Central memory CD8-positive, alpha-beta T cell (primary cell): ENCODE results near the gene OVCH1.

Experiments used
- ATAC-seq: fragments of 150-1000 bp; cut with Tn5 transposase; replicated peaks from 2 replicates; pipeline ENCODE4 v1.10.0; 2022; ENCODE audit warnings: mild to moderate bottlenecking, moderate FRiP score, moderate number of reproducible peaks; ENCODE audit not compliant: poor library complexity, severe bottlenecking; ENCODE audit errors: extremely low read depth
- DNase-seq, 2 donors: peaks; one replicate each; pipeline ENCODE4 v3.0.0; 2021; ENCODE audit warnings: low spot score in 2 of 2
- H3K27ac Mint-ChIP-seq: one replicate; pipeline ENCODE4 v1.8.0; 2022; ENCODE audit warnings: low read depth, mild to moderate bottlenecking, moderate library complexity, mixed read lengths
- H3K27me3 Mint-ChIP-seq: one replicate; pipeline ENCODE4 v1.8.0; 2022; ENCODE audit warnings: mixed read lengths
- H3K36me3 Mint-ChIP-seq: one replicate; pipeline ENCODE4 v1.8.0; 2022; ENCODE audit warnings: mild to moderate bottlenecking, moderate library complexity, mixed read lengths; ENCODE audit not compliant: insufficient read depth
- H3K4me1 Mint-ChIP-seq: one replicate; pipeline ENCODE4 v1.8.0; 2022; ENCODE audit warnings: mixed read lengths
- H3K4me3 Mint-ChIP-seq: one replicate; pipeline ENCODE4 v1.8.0; 2022; ENCODE audit warnings: mild to moderate bottlenecking, moderate library complexity, mixed read lengths
- H3K9me3 Mint-ChIP-seq: one replicate; pipeline ENCODE4 v1.8.0; 2022; ENCODE audit warnings: mixed read lengths

Gene OVCH1

GRCh38 chr12:29519585-29520182 is 22.2 kb upstream of the OVCH1 start:
- ATAC-seq (no peak), DNase-seq (no peak)
- Mint-ChIP-seq H3K27ac (no peak overlapping the region), H3K4me1 (no peaks in the 10 kb centered on the region), H3K4me3 (no peak overlapping the region), H3K36me3 (no peaks in the 10 kb centered on the region), H3K9me3 (no peaks in the 10 kb centered on the region), H3K27me3 (peaks cover 15% of the 10 kb centered on the region)

- no peak overlapping the region for H3K4me3 Mint-ChIP-seq
- no peak for ATAC-seq
- no peaks in the 10 kb centered on the region for H3K36me3 Mint-ChIP-seq
- no peak for DNase-seq
- H3K27ac Mint-ChIP-seq = no peak overlapping the region
- no peaks in the 10 kb centered on the region for H3K9me3 Mint-ChIP-seq
- H3K27me3 Mint-ChIP-seq = peaks cover 25% of the 10 kb centered on the region
- no peaks in the 10 kb centered on the region for H3K4me1 Mint-ChIP-seq
Measured at GRCh38 chr12:29518407-29518806, 20.9 kb upstream of the OVCH1 start.

- Mint-ChIP-seq H3K27me3 (peaks cover 26% of the 10 kb centered on the region), H3K4me1 (no peaks in the 10 kb centered on the region)
Measured at GRCh38 chr12:29517264-29517663, 19.8 kb upstream of the OVCH1 start.

GRCh38 chr12:29516431-29516875 is 19.0 kb upstream of the OVCH1 start:
- H3K27ac Mint-ChIP-seq = no peak overlapping the region
- no peaks in the 10 kb centered on the region for H3K36me3 Mint-ChIP-seq
- no peak for DNase-seq
- ATAC-seq = no peak
- H3K4me3 Mint-ChIP-seq = no peak overlapping the region
- no peaks in the 10 kb centered on the region for H3K9me3 Mint-ChIP-seq
- no peaks in the 10 kb centered on the region for H3K4me1 Mint-ChIP-seq
- H3K27me3 Mint-ChIP-seq = peaks cover 26% of the 10 kb centered on the region

More at GRCh38 chr12:29517264-29517663, 19.8 kb upstream of the OVCH1 start:
- no peak for ATAC-seq
- no peak for DNase-seq
- no peak overlapping the region for H3K27ac Mint-ChIP-seq
- H3K36me3 Mint-ChIP-seq = no peaks in the 10 kb centered on the region
- no peak overlapping the region for H3K4me3 Mint-ChIP-seq
- H3K9me3 Mint-ChIP-seq = no peaks in the 10 kb centered on the region

DNA sequence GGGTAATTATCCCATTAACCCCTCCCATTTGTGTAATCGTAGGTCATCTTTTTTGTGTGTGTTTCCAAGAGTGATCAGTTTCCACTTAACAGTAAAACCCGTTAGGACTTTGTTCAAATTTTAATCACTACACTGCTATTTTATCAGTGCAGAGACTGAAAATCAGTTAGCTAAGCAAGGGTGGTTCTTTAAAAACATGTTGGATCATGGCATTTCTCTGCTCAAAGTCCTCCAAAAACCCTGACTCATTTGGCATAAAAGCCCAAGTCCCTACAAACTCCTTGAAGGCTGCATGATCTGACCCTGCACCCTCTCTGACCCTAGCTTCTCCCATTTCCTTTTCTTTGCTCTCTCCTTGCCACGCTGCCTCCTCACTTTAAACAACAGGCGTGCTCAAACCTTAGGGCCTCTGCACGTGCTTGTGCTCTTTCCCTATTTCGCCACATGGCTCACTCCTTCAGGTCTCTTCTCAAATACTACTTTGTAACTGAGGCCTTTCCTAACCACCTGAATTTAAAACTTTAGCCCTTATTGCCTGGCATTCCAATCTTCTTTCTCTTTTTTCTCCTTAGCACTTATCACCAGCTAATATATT is 13.2 kb upstream of the OVCH1 start:
- no peak for ATAC-seq
- H3K4me1 Mint-ChIP-seq = no peaks in the 10 kb centered on the region
- H3K4me3 Mint-ChIP-seq = no peak overlapping the region
- no peaks in the 10 kb centered on the region for H3K9me3 Mint-ChIP-seq
- H3K36me3 Mint-ChIP-seq = no peaks in the 10 kb centered on the region
- H3K27ac Mint-ChIP-seq = no peak overlapping the region
- DNase-seq = no peak
- peaks cover 62% of the 10 kb centered on the region for H3K27me3 Mint-ChIP-seq

DNA sequence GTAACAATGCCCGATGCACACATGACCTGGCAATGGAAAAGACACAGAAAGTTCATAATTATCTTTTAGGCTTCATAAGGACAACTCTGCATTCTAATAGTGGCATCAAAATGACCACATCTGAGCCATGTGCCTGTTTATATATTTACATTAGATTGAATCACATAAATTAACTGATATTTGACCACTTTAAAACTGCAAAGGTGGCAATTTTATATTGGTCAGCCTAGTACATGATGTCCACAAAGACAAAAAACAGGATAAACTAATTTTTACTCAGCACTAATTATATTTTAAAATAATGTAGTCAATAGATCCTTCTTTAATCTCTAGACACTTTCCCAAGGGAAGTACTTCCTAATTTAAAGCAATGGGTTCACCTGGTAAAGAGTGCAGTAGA is 12.0 kb upstream of the OVCH1 start:
- no peaks in the 10 kb centered on the region for H3K9me3 Mint-ChIP-seq

GRCh38 chr12:29508949-29509348 is 11.5 kb upstream of the OVCH1 start:
- no peak for DNase-seq
- no peaks in the 10 kb centered on the region for H3K9me3 Mint-ChIP-seq
- peaks cover 44% of the 10 kb centered on the region for H3K27me3 Mint-ChIP-seq
- ATAC-seq = no peak
- no peak overlapping the region for H3K27ac Mint-ChIP-seq
- H3K4me3 Mint-ChIP-seq = no peak overlapping the region
- no peaks in the 10 kb centered on the region for H3K36me3 Mint-ChIP-seq
- H3K4me1 Mint-ChIP-seq = no peaks in the 10 kb centered on the region

More for the DNA sequence above, 12.0 kb upstream of the OVCH1 start:
- Mint-ChIP-seq H3K4me3 (no peak overlapping the region), H3K36me3 (no peaks in the 10 kb centered on the region), H3K27me3 (peaks cover 50% of the 10 kb centered on the region), H3K27ac (no peak overlapping the region), H3K4me1 (no peaks in the 10 kb centered on the region)
- ATAC-seq (no peak), DNase-seq (no peak)

DNA sequence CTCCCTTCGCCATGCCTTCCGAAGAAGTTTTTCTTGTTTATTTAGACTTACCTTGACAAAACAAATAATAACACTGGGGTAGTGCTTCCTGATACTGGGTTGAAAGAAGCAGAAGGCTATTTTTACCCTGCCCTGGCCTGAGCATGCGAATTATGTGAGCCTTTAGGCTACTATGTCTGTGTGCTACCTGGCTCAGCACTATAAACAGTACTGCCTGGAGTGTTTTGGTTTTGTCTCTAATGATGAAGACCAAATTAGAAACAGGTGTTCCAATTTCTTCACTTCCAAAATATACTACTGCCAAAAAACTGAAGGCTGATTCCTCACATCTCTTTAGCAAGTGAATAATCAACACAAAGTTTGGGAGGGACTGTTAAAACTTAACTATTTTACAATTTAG is 7.6 kb upstream of the OVCH1 start:
- no peak for ATAC-seq
- H3K27me3 Mint-ChIP-seq = peaks cover 27% of the 10 kb centered on the region
- H3K9me3 Mint-ChIP-seq = no peaks in the 10 kb centered on the region
- H3K27ac Mint-ChIP-seq = no peak overlapping the region
- H3K4me3 Mint-ChIP-seq = no peak overlapping the region
- H3K4me1 Mint-ChIP-seq = no peaks in the 10 kb centered on the region
- no peaks in the 10 kb centered on the region for H3K36me3 Mint-ChIP-seq
- DNase-seq = no peak

DNA sequence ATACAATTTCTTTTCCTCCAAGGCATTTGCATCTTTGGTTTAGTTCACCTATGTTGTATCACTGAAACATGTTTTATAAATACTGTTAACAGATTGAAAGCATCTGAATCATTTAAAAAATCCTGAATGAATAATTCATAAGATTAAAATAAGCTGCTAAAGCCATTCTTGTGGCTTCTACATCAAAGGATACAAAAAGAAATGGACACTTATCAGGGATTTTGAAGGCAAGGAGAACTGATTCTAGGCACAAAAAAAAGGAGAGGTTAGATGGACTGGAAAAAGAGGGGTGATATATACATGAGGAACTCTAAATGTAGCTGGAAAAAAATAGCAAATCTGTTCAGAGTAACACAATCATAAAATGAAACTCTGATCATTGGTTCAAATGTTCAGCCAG is 5.8 kb upstream of the OVCH1 start:
- no peaks in the 10 kb centered on the region for H3K4me1 Mint-ChIP-seq
- ATAC-seq (no peak), DNase-seq (no peak)
- H3K4me3 Mint-ChIP-seq = no peak overlapping the region
- H3K36me3 Mint-ChIP-seq = no peaks in the 10 kb centered on the region
- H3K9me3 Mint-ChIP-seq = no peaks in the 10 kb centered on the region
- H3K27ac Mint-ChIP-seq = no peak overlapping the region
- peaks cover 28% of the 10 kb centered on the region for H3K27me3 Mint-ChIP-seq

- H3K27me3 Mint-ChIP-seq = peaks cover 22% of the 10 kb centered on the region
- H3K4me1 Mint-ChIP-seq = no peaks in the 10 kb centered on the region
- no peak overlapping the region for H3K27ac Mint-ChIP-seq
- no peak for DNase-seq
- H3K36me3 Mint-ChIP-seq = no peaks in the 10 kb centered on the region
- no peak overlapping the region for H3K4me3 Mint-ChIP-seq
- H3K9me3 Mint-ChIP-seq = no peaks in the 10 kb centered on the region
- no peak for ATAC-seq
Measured at GRCh38 chr12:29499235-29499634, 1.7 kb upstream of the OVCH1 start.

DNA sequence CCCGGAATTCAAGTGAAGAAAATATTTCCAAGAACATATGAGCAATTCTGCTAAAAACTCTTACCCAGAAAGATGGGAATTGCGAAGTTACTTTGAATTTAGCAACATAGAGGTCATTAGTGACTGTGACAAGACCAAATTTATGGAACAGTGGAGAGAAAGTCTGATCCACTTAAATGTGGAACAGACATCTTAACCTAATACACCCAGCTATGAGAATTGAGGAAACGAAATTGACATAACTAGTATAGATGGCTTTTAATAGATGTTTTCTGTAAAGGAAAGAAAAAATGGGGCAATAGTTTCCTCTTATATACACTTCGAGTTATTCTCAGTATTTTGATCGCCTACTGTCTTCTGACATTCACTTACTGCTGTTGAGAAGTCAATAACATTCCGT is 4.6 kb downstream of the OVCH1 start:
- H3K36me3 Mint-ChIP-seq = peaks cover 2% of the 10 kb centered on the region
- DNase-seq (no peak), ATAC-seq (no peak)
- no peaks in the 10 kb centered on the region for H3K4me1 Mint-ChIP-seq
- no peak overlapping the region for H3K27ac Mint-ChIP-seq
- H3K4me3 Mint-ChIP-seq = no peak overlapping the region
- peaks cover 63% of the 10 kb centered on the region for H3K27me3 Mint-ChIP-seq
- H3K9me3 Mint-ChIP-seq = no peaks in the 10 kb centered on the region

GRCh38 chr12:29486972-29487371 is 10.5 kb downstream of the OVCH1 start:
- peaks cover 52% of the 10 kb centered on the region for H3K27me3 Mint-ChIP-seq
- DNase-seq (no peak), ATAC-seq (no peak)
- peaks cover 1% of the 10 kb centered on the region for H3K36me3 Mint-ChIP-seq
- no peak overlapping the region for H3K27ac Mint-ChIP-seq
- no peak overlapping the region for H3K4me3 Mint-ChIP-seq
- H3K9me3 Mint-ChIP-seq = no peaks in the 10 kb centered on the region
- H3K4me1 Mint-ChIP-seq = no peaks in the 10 kb centered on the region

DNA sequence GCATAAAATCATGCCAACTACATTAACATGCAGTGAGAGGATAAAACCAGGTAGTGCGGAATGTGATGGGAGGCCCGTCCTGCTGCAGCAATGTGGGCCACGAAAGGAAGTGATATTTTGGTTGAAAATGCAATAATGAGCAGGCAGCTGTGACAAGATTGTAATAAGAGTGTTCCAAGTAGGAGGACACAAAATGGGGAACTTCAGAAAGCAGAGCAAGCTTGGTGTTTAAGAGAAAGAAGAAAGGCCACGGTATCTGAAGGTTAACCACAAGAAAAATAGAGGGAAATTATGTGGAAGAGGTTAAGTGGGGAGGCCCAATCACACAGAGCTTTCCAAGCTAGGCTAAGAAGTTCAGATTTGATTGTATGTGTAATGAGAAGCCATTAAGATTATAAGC is 34.3 kb downstream of the OVCH1 start:
- Mint-ChIP-seq H3K27me3 (no peaks in the 10 kb centered on the region), H3K27ac (no peak overlapping the region), H3K4me3 (no peak overlapping the region), H3K36me3 (no peaks in the 10 kb centered on the region), H3K4me1 (no peaks in the 10 kb centered on the region), H3K9me3 (no peaks in the 10 kb centered on the region)
- no peak for ATAC-seq
- no peak for DNase-seq
